OCI-LY7 (cell line): ENCODE measurements around the gene ZNF678. TPM values are rescaled to one million over a fixed set of nuclear protein-coding genes. Genes with fewer than 3 reads are reported as not detected.

Experiments
- BruUV-seq: library from RNA; stranded (reverse); fragments of 400-500 nt; replicated peaks from 2 replicates; lab custom pipeline; 2021; lab: Mats Ljungman, UMichigan
- CTCF ChIA-PET: fragments of 300-600 bp; sonication (Branson Sonifier 250); formaldehyde crosslinking; loops from one replicate; lab custom pipeline; 2022; ENCODE audit warnings: antibody characterized with exemption; ENCODE audit not compliant: unreplicated experiment; lab: Charles Lee
- POLR2A ChIA-PET: fragments of 300-600 bp; sonication (Branson Sonifier 250); formaldehyde crosslinking; loops from one replicate; lab custom pipeline; 2022; ENCODE audit warnings: antibody characterized with exemption; lab: Charles Lee
- DNase-seq: peaks from one replicate; pipeline ENCODE4 v3.0.0-alpha.2; 2015; ENCODE audit warnings: low spot score
- H2AFZ ChIP-seq: fragments of 200-600 bp; sonication (generic), shearing (Covaris generic); 2 replicates; pipeline ENCODE4 v1.6.1; 2014; ENCODE audit warnings: mild to moderate bottlenecking, antibody characterized with exemption, low read length, moderate library complexity
- H3K27ac ChIP-seq: fragments of 200-600 bp; sonication (generic); 2 replicates; pipeline ENCODE4 v1.5.1; 2014; ENCODE audit warnings: mixed run types, low read depth, mild to moderate bottlenecking, moderate library complexity, low read length, inconsistent platforms; ENCODE audit not compliant: poor library complexity, severe bottlenecking
- H3K36me3 ChIP-seq: fragments of 200-600 bp; sonication (generic); 2 replicates; pipeline ENCODE4 v1.6.1; 2014; ENCODE audit warnings: mild to moderate bottlenecking, antibody characterized with exemption, low read length, moderate library complexity, mixed read lengths; ENCODE audit not compliant: insufficient read depth
- H3K4me1 ChIP-seq: fragments of 200-600 bp; sonication (generic); 2 replicates; pipeline ENCODE4 v1.5.1; 2014; ENCODE audit warnings: mild to moderate bottlenecking, low read length; ENCODE audit not compliant: insufficient read depth, poor library complexity, severe bottlenecking
- H3K4me2 ChIP-seq: fragments of 200-600 bp; sonication (generic); 2 replicates; pipeline ENCODE4 v1.6.1; 2014; ENCODE audit warnings: mild to moderate bottlenecking, low read length
- H3K4me3 ChIP-seq: fragments of 200-600 bp; sonication (generic); 2 replicates; pipeline ENCODE4 v1.5.1; 2014; ENCODE audit warnings: mild to moderate bottlenecking, low read depth, low read length; ENCODE audit not compliant: poor library complexity, severe bottlenecking
- H3K79me2 ChIP-seq: fragments of 200-600 bp; sonication (generic); 2 replicates; pipeline ENCODE4 v1.6.1; 2016; ENCODE audit warnings: low read depth, mild to moderate bottlenecking, low read length, moderate library complexity, mixed read lengths; ENCODE audit not compliant: insufficient read depth
- H3K9me2 ChIP-seq: fragments of 200-600 bp; sonication (generic); 2 replicates; pipeline ENCODE4 v1.6.1; 2016; ENCODE audit warnings: mild to moderate bottlenecking, low read length, mixed read lengths; ENCODE audit not compliant: insufficient read depth
- H3K9me3 ChIP-seq: fragments of 200-600 bp; sonication (generic); 2 replicates; pipeline ENCODE4 v1.6.1; 2014; ENCODE audit warnings: mild to moderate bottlenecking, mixed run types, low read length, mixed read lengths
- H4K20me1 ChIP-seq: fragments of 200-600 bp; sonication (generic); 2 replicates; pipeline ENCODE4 v1.6.1; 2014; ENCODE audit warnings: mild to moderate bottlenecking, antibody characterized with exemption, low read length, moderate library complexity, mixed read lengths; ENCODE audit not compliant: insufficient read depth
- EZH2phosphoT487 ChIP-seq: fragments of 200-600 bp; sonication (generic); IDR thresholded peaks from 2 replicates; pipeline ENCODE4 v1.6.1; 2018; ENCODE audit warnings: low read depth, borderline replicate concordance, mild to moderate bottlenecking, mixed run types, antibody characterized with exemption, low read length, moderate library complexity, mixed read lengths
- intact Hi-C: fragments of 100-400 bp; cut with micrococcal nuclease; formaldehyde crosslinking; loops from one replicate; pipeline ENCODE4 v1.10.0; 2022; ENCODE audit not compliant: unreplicated experiment
- small RNA-seq: library from RNA; depleted of rRNA; stranded (forward); fragments of <200 nt; gene quantifications from one replicate; pipeline ENCODE3, GENCODE V24; 2014
- total RNA-seq, 2 experiments: library from RNA; depleted of rRNA in 1 of 2; stranded (reverse); fragments of >200 nt in 1 of 2; shearing (Covaris generic) in 1 of 2; gene quantifications; 2 replicates each; pipeline ENCODE4 v1.2.3, GENCODE V29; 2014 to 2022
- TF ChIP-seq, protein P1 (sequence below): fragments of 200-600 bp; sonication (generic); conservative IDR thresholded peaks from 2 replicates; pipeline ENCODE4 v1.5.1; 2014; ENCODE audit warnings: mild to moderate bottlenecking, antibody characterized with exemption, low read length, moderate library complexity, mixed read lengths

ZNF678 gene
- total RNA-seq, 2 experiments from 2014 or later: 19.7 to 23.9 TPM

DNA sequence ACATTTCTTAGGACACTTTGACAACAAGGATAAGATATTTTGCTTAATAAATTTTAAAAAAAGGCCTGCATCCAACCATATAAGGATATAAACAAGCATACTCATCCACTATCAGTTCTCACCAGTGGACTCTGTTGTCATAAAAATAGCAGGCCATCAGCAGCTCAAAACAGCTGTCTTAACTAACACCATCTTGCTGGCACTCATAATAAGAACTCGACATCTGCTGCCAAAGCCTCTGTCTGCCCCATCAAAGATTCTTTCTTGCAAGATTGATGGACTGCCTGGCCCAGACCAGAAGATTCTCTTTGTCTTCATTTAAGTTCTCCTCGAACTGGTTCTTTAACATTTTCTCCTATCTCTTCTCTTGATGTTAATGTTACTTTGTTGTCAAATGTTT, 161.7 kb downstream of the ZNF678 start:
- H2AFZ ChIP-seq: no peak overlapping the region
- no TSS peak for BruUV-seq
- peaks cover 29% of the 10 kb centered on the region for H3K4me1 ChIP-seq
- H3K79me2 ChIP-seq: no peaks in the 10 kb centered on the region
- no peak overlapping the region for H3K4me3 ChIP-seq
- no peak overlapping the region for H3K27ac ChIP-seq
- no peaks in the 10 kb centered on the region for H3K36me3 ChIP-seq
- no peak for DNase-seq
- H3K9me3 ChIP-seq: no peaks in the 10 kb centered on the region
- ChIA-PET CTCF (no interaction called here), POLR2A (no interaction called here)
- no peak for TF ChIP-seq EZH2phosphoT487
- TF ChIP-seq, protein P1, sequence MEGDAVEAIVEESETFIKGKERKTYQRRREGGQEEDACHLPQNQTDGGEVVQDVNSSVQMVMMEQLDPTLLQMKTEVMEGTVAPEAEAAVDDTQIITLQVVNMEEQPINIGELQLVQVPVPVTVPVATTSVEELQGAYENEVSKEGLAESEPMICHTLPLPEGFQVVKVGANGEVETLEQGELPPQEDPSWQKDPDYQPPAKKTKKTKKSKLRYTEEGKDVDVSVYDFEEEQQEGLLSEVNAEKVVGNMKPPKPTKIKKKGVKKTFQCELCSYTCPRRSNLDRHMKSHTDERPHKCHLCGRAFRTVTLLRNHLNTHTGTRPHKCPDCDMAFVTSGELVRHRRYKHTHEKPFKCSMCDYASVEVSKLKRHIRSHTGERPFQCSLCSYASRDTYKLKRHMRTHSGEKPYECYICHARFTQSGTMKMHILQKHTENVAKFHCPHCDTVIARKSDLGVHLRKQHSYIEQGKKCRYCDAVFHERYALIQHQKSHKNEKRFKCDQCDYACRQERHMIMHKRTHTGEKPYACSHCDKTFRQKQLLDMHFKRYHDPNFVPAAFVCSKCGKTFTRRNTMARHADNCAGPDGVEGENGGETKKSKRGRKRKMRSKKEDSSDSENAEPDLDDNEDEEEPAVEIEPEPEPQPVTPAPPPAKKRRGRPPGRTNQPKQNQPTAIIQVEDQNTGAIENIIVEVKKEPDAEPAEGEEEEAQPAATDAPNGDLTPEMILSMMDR: no peak
- H4K20me1 ChIP-seq: no peaks in the 10 kb centered on the region
- no peak overlapping the region for H3K4me2 ChIP-seq
- intact Hi-C loops: loop anchor here (5.0 kb wide), 3 partner anchors 62 to 243 kb away; partner anchors contain the start of gene ZNF678
- no peaks in the 10 kb centered on the region for H3K9me2 ChIP-seq

DNA sequence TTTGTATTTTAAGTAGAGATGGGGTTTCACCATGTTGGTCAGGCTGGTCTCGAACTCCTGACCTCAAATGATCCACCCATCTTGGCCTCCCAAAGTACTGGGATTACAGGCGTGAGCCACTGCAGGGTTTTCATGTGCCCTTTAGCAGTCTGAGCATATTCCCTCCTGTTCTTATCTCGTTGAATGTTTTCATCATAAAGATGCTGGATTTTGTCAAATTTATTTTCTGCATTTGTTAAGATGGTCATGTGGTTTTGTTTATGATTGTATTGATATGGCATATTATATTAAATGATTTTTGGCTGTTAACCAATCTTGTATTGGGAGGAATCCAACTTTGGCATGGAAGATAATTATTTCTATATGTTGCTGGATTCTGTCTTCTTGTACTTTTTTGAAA, 163.0 kb downstream of the ZNF678 start:
- POLR2A ChIA-PET: interaction anchor here (0.7 kb wide), 1 partner anchor 1495 kb away, joined by 7 read pairs; no protein-coding TSS in a partner anchor

More for the DNA sequence above, 163.0 kb downstream of the ZNF678 start:
- Histone ChIP-seq H3K36me3 (peaks cover 4% of the 10 kb centered on the region; the same call in 1 of the 2 replicates), H3K9me3 (no peaks in the 10 kb centered on the region), H3K9me2 (no peaks in the 10 kb centered on the region), H3K27ac (no peak overlapping the region), H3K79me2 (no peaks in the 10 kb centered on the region), H3K4me2 (no peak overlapping the region), H3K4me1 (peaks cover 31% of the 10 kb centered on the region), H2AFZ (no peak overlapping the region), H3K4me3 (no peak overlapping the region), H4K20me1 (no peaks in the 10 kb centered on the region)
- no TSS peak for BruUV-seq
- TF ChIP-seq EZH2phosphoT487: no peak
- TF ChIP-seq, protein P1: no peak
- intact Hi-C loops: loop anchor here (5.0 kb wide), 3 partner anchors 61 to 244 kb away; partner anchors contain the start of gene ZNF678
- CTCF ChIA-PET: no interaction called here
- DNase-seq: no peak

Small RNAs within 50 kb of the gene (small RNA-seq; reads per million reads assigned to genes)
- gene RNA5SP77: 6.2 reads per million, percentile 93 among the genes with 10 or more reads in this experiment

Other genes starting within 250 kb of the ZNF678 start
- gene CDC42BPA, start 245.1 kb upstream of the ZNF678 start, total RNA-seq (2014; rRNA removed; shearing (Covaris generic)): not detected in 2 replicates
- gene CDC42BPA, start 245.1 kb upstream of the ZNF678 start, total RNA-seq (2022): not detected in 2 replicates
- 37.5 and 41.8 TPM in 2 replicates for gene JMJD4, start 171.7 kb downstream of the ZNF678 start, total RNA-seq (2014; rRNA removed; shearing (Covaris generic))
- 27.8 and 28.2 TPM in 2 replicates for gene JMJD4, start 171.7 kb downstream of the ZNF678 start, total RNA-seq (2022)
- gene SNAP47, start 171.9 kb downstream of the ZNF678 start, total RNA-seq (2014; rRNA removed; shearing (Covaris generic)): 35.0 and 44.2 TPM in 2 replicates
- gene SNAP47, start 171.9 kb downstream of the ZNF678 start, total RNA-seq (2022): 25.2 and 29.8 TPM in 2 replicates